ENCODE data around the gene DUSP28.

The DUSP28 gene

DNA sequence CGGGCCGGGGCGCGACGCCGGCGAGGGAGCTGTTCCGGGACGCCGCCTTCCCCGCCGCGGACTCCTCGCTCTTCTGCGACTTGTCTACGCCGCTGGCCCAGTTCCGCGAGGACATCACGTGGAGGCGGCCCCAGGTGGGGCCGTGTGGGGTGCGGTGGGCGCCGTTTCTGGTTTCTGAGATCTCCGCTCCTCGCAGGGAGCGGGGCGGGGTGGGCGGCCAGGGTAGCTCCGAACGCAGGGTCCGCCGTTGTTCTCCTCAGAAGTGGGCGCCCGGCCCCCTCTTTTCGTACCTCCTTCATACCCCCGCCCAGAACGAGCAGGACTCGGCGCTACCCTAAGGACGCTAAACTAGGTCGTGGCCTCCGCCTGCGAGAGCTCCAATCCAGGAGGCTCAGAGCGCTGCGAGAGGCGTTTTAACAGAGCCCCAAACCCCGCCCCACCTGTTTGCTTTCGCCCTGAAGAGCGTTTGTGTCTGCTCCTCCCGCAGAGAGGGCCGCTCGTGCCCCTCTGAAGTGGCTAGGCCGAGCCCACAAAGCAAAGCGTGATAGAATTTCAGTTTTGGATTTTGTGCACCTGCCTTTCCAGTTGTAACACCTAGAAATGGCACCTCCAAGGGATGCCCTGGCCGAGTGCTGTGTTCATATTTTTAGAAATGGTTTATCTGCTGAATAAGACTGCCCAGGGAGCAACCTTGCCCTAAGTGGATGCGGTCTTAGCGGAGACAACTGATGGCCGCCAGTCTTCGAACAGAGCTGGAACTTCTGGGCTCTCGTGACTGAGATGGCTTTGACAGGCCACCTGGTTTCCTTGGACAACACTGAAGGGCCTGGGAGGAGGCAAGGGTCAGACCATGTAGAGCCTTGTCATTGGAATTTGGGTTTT is 27.0 kb downstream of the DUSP28 start:
- H2BK5ac ChIP-seq (ENCODE audit: low read depth, low read length, poor library complexity, severe bottlenecking) = peak overlapping the region; percentile 9

GRCh38 chr2:240588006-240588655 is 28.0 kb downstream of the DUSP28 start:
- peaks cover 49% of the 10 kb centered on the region for H3K79me1 ChIP-seq (replicated peaks; ENCODE audit: low read length, poor library complexity, severe bottlenecking)
- H3K36me3 ChIP-seq (ENCODE audit: control insufficient read depth in 1 of 2, insufficient read depth in 2 of 2, low read depth in 1 of 2, low read length in 2 of 2) = peaks cover 29 to 33% of the 10 kb centered on the region in 2 experiments
- H3K14ac ChIP-seq (ENCODE audit: low read length in 2 of 2) = no peak overlapping the region
- no peaks in the 10 kb centered on the region for H3K27me3 ChIP-seq (ENCODE audit: control insufficient read depth in 1 of 2, insufficient read depth in 1 of 2, low read length in 2 of 2)
- peak overlapping the region in 1 of 2 experiments; percentile 2 for H3K23ac ChIP-seq (ENCODE audit: low read length in 2 of 2)
- DNase-seq = no peak
- H4K8ac ChIP-seq (ENCODE audit: low read length) = no peak overlapping the region
- H3K27ac ChIP-seq (ENCODE audit: low read length, poor library complexity, severe bottlenecking) = no peak overlapping the region
- no peak overlapping the region for H2BK12ac ChIP-seq (ENCODE audit: low read length in 2 of 2)
- no peak overlapping the region for H4K91ac ChIP-seq (ENCODE audit: low read length)
- H3K18ac ChIP-seq (ENCODE audit: low read depth in 1 of 2, low read length in 2 of 2) = no peak overlapping the region
- H3K9me3 ChIP-seq (ENCODE audit: control insufficient read depth, low read length) = no peaks in the 10 kb centered on the region
- H3K4me1 ChIP-seq (ENCODE audit: control insufficient read depth, insufficient read depth, low read depth, low read length) = peaks cover 38% of the 10 kb centered on the region
- no peak overlapping the region for H2BK120ac ChIP-seq (ENCODE audit: low read depth, low read length)
- no peak overlapping the region for H2BK15ac ChIP-seq (ENCODE audit: low read depth, poor library complexity, severe bottlenecking)
- H3K4me3 ChIP-seq (ENCODE audit: insufficient read depth in 1 of 2, low read depth in 1 of 2, low read length in 2 of 2) = peak overlapping the region in 1 of 2 experiments; percentile 99
- no peak overlapping the region for H2BK5ac ChIP-seq (ENCODE audit: low read depth, low read length, poor library complexity, severe bottlenecking)
- H2AFZ ChIP-seq (ENCODE audit: low read depth, low read length) = no peak overlapping the region
- H3K4ac ChIP-seq (ENCODE audit: low read depth in 1 of 2, low read length in 2 of 2) = no peak overlapping the region
- 93% methylated on average over 10 of the region's 10 CpGs for WGBS
- H3K4me2 ChIP-seq (ENCODE audit: low read length, poor library complexity, severe bottlenecking) = no peak overlapping the region
- peak overlapping the region; percentile 85 for H3K9ac ChIP-seq (ENCODE audit: low read length)
- no peak overlapping the region for H2AK5ac ChIP-seq (ENCODE audit: low read length, severe bottlenecking)

More for the DNA sequence above, 27.0 kb downstream of the DUSP28 start:
- Histone ChIP-seq H2BK12ac (ENCODE audit: low read length in 2 of 2) (peak overlapping the region in 1 of 2 experiments; percentile 12), H2BK15ac (ENCODE audit: low read depth, poor library complexity, severe bottlenecking) (peak overlapping the region; percentile 83), H3K9ac (ENCODE audit: low read length) (peak overlapping the region; percentile 85), H2AK5ac (ENCODE audit: low read length, severe bottlenecking) (no peak overlapping the region), H3K27me3 (ENCODE audit: control insufficient read depth in 1 of 2, insufficient read depth in 1 of 2, low read length in 2 of 2) (no peaks in the 10 kb centered on the region), H3K36me3 (ENCODE audit: control insufficient read depth in 1 of 2, insufficient read depth in 2 of 2, low read depth in 1 of 2, low read length in 2 of 2) (peaks cover 22 to 24% of the 10 kb centered on the region in 2 experiments), H3K79me1 (replicated peaks; ENCODE audit: low read length, poor library complexity, severe bottlenecking) (peaks cover 43% of the 10 kb centered on the region), H3K18ac (ENCODE audit: low read depth in 1 of 2, low read length in 2 of 2) (peak overlapping the region in 1 of 2 experiments; percentile 37), H3K4me1 (ENCODE audit: control insufficient read depth, insufficient read depth, low read depth, low read length) (peaks cover 41% of the 10 kb centered on the region), H3K23ac (ENCODE audit: low read length in 2 of 2) (no peak overlapping the region), H3K4me3 (ENCODE audit: insufficient read depth in 1 of 2, low read depth in 1 of 2, low read length in 2 of 2) (peak overlapping the region; percentile 84 to 99), H3K9me3 (ENCODE audit: control insufficient read depth, low read length) (no peaks in the 10 kb centered on the region), H4K91ac (ENCODE audit: low read length) (peak overlapping the region; percentile 18), H2BK120ac (ENCODE audit: low read depth, low read length) (no peak overlapping the region), H3K27ac (ENCODE audit: low read length, poor library complexity, severe bottlenecking) (no peak overlapping the region), H3K4ac (ENCODE audit: low read depth in 1 of 2, low read length in 2 of 2) (peak overlapping the region in 1 of 2 experiments; percentile 33), H2AFZ (ENCODE audit: low read depth, low read length) (peak overlapping the region; percentile 79), H3K4me2 (ENCODE audit: low read length, poor library complexity, severe bottlenecking) (peak overlapping the region; percentile 97), H4K8ac (ENCODE audit: low read length) (peak overlapping the region; percentile 33), H3K14ac (ENCODE audit: low read length in 2 of 2) (peak overlapping the region in 1 of 2 experiments; percentile 21)
- DNase-seq = peak; percentile 26
- 8% methylated on average over 50 of the region's 62 CpGs for WGBS

DNA sequence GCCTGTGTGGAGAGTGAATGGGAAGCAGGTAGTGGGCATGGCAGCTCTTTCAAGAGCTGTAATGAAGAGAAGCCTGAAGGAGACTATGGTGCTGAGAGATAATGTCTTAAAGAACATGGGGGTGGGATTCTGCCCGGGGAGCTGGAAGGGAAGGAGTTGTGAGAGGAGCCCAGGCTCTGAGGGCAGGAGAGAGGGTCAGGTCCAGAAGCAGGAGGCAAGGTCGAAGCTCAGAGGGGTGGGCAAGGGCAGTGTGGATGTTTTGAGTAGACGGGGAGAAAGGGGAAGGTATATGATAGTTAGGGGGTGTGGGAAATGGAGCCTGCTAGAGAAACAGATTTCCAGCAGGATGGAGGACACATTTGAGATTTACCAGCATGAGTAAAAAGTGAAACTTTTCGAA is 28.5 kb downstream of the DUSP28 start:
- Histone ChIP-seq H2BK5ac (ENCODE audit: low read depth, low read length, poor library complexity, severe bottlenecking) (no peak overlapping the region), H2BK120ac (ENCODE audit: low read depth, low read length) (no peak overlapping the region), H3K9me3 (ENCODE audit: control insufficient read depth, low read length) (no peaks in the 10 kb centered on the region), H3K4ac (ENCODE audit: low read depth in 1 of 2, low read length in 2 of 2) (no peak overlapping the region), H3K36me3 (ENCODE audit: control insufficient read depth in 1 of 2, insufficient read depth in 2 of 2, low read depth in 1 of 2, low read length in 2 of 2) (peaks cover 33 to 39% of the 10 kb centered on the region in 2 experiments), H2AFZ (ENCODE audit: low read depth, low read length) (no peak overlapping the region), H3K23ac (ENCODE audit: low read length in 2 of 2) (no peak overlapping the region), H3K18ac (ENCODE audit: low read depth in 1 of 2, low read length in 2 of 2) (no peak overlapping the region), H2BK12ac (ENCODE audit: low read length in 2 of 2) (no peak overlapping the region), H3K27ac (ENCODE audit: low read length, poor library complexity, severe bottlenecking) (no peak overlapping the region), H3K4me2 (ENCODE audit: low read length, poor library complexity, severe bottlenecking) (peak overlapping the region; percentile 24), H3K14ac (ENCODE audit: low read length in 2 of 2) (no peak overlapping the region), H2BK15ac (ENCODE audit: low read depth, poor library complexity, severe bottlenecking) (no peak overlapping the region), H3K4me1 (ENCODE audit: control insufficient read depth, insufficient read depth, low read depth, low read length) (peaks cover 38% of the 10 kb centered on the region), H3K9ac (ENCODE audit: low read length) (no peak overlapping the region), H4K91ac (ENCODE audit: low read length) (no peak overlapping the region), H4K8ac (ENCODE audit: low read length) (no peak overlapping the region), H3K79me1 (replicated peaks; ENCODE audit: low read length, poor library complexity, severe bottlenecking) (peaks cover 49% of the 10 kb centered on the region), H2AK5ac (ENCODE audit: low read length, severe bottlenecking) (no peak overlapping the region), H3K4me3 (ENCODE audit: insufficient read depth in 1 of 2, low read depth in 1 of 2, low read length in 2 of 2) (peak overlapping the region in 1 of 2 experiments; percentile 99), H3K27me3 (ENCODE audit: control insufficient read depth in 1 of 2, insufficient read depth in 1 of 2, low read length in 2 of 2) (no peaks in the 10 kb centered on the region)
- no peak for DNase-seq
- whole genome bisulfite sequencing = 95% methylated on average over 4 of the region's 4 CpGs

GRCh38 chr2:240589375-240589774 is 29.2 kb downstream of the DUSP28 start:
- WGBS = 90% methylated on average over 14 of the region's 14 CpGs
- no peak overlapping the region for H3K4ac ChIP-seq (ENCODE audit: low read depth in 1 of 2, low read length in 2 of 2)

More at GRCh38 chr2:240589375-240589774, 29.2 kb downstream of the DUSP28 start:
- no peak for DNase-seq
- Histone ChIP-seq H3K36me3 (ENCODE audit: control insufficient read depth in 1 of 2, insufficient read depth in 2 of 2, low read depth in 1 of 2, low read length in 2 of 2) (peaks cover 33 to 46% of the 10 kb centered on the region in 2 experiments), H3K9ac (ENCODE audit: low read length) (no peak overlapping the region), H3K18ac (ENCODE audit: low read depth in 1 of 2, low read length in 2 of 2) (no peak overlapping the region), H2AFZ (ENCODE audit: low read depth, low read length) (no peak overlapping the region), H3K4me1 (ENCODE audit: control insufficient read depth, insufficient read depth, low read depth, low read length) (peaks cover 38% of the 10 kb centered on the region), H3K27ac (ENCODE audit: low read length, poor library complexity, severe bottlenecking) (peak overlapping the region; percentile 37), H3K23ac (ENCODE audit: low read length in 2 of 2) (no peak overlapping the region), H3K4me2 (ENCODE audit: low read length, poor library complexity, severe bottlenecking) (peak overlapping the region; percentile 51), H3K4me3 (ENCODE audit: insufficient read depth in 1 of 2, low read depth in 1 of 2, low read length in 2 of 2) (no peak overlapping the region), H3K79me1 (replicated peaks; ENCODE audit: low read length, poor library complexity, severe bottlenecking) (peaks cover 53% of the 10 kb centered on the region), H2BK12ac (ENCODE audit: low read length in 2 of 2) (no peak overlapping the region), H2BK5ac (ENCODE audit: low read depth, low read length, poor library complexity, severe bottlenecking) (no peak overlapping the region), H2BK15ac (ENCODE audit: low read depth, poor library complexity, severe bottlenecking) (no peak overlapping the region), H4K8ac (ENCODE audit: low read length) (no peak overlapping the region), H3K9me3 (ENCODE audit: control insufficient read depth, low read length) (no peaks in the 10 kb centered on the region), H4K91ac (ENCODE audit: low read length) (peak overlapping the region; percentile 20), H2BK120ac (ENCODE audit: low read depth, low read length) (no peak overlapping the region), H2AK5ac (ENCODE audit: low read length, severe bottlenecking) (no peak overlapping the region), H3K14ac (ENCODE audit: low read length in 2 of 2) (no peak overlapping the region), H3K27me3 (ENCODE audit: control insufficient read depth in 1 of 2, insufficient read depth in 1 of 2, low read length in 2 of 2) (no peaks in the 10 kb centered on the region)
